Neural progenitor cell (in vitro differentiated cells): ENCODE measurements around the gene TCFL5. TPM values are rescaled to one million over a fixed set of nuclear protein-coding genes. Genes with fewer than 3 reads are reported as not detected.

ENCODE experiments used
- DNase-seq: peaks from one replicate; pipeline ENCODE4 v3.0.0-alpha.2; 2016; ENCODE audit warnings: low spot score
- H2AFZ ChIP-seq: fragments of 200-600 bp; sonication (generic); replicated peaks from 2 replicates; pipeline ENCODE4 v1.6.1; 2016; ENCODE audit warnings: antibody characterized with exemption
- H3F3A ChIP-seq: fragments of 200-600 bp; sonication (generic); 2 replicates; pipeline ENCODE4 v1.6.1; 2016; ENCODE audit warnings: antibody characterized with exemption, low read depth
- H3K27ac ChIP-seq: fragments of 200-600 bp; sonication (generic); 2 replicates; pipeline ENCODE4 v1.5.1; 2016; ENCODE audit warnings: mild to moderate bottlenecking
- H3K27me3 ChIP-seq: fragments of 200-600 bp; sonication (generic); 2 replicates; pipeline ENCODE4 v1.6.1; 2016; ENCODE audit warnings: mild to moderate bottlenecking, moderate library complexity
- H3K36me3 ChIP-seq: fragments of 200-600 bp; sonication (generic); 2 replicates; pipeline ENCODE4 v1.5.1; 2016
- H3K4me1 ChIP-seq: fragments of 200-600 bp; sonication (generic); 2 replicates; pipeline ENCODE4 v1.6.1; 2016; ENCODE audit warnings: mixed run types
- H3K4me2 ChIP-seq: fragments of 200-600 bp; sonication (generic); 2 replicates; pipeline ENCODE4 v1.6.1; 2016
- H3K4me3 ChIP-seq: fragments of 200-600 bp; sonication (generic); 2 replicates; pipeline ENCODE4 v1.5.1; 2016
- H3K79me2 ChIP-seq: fragments of 200-600 bp; sonication (generic); 2 replicates; pipeline ENCODE4 v1.6.1; 2016; ENCODE audit warnings: low read depth
- H3K9ac ChIP-seq: fragments of 200-600 bp; sonication (generic); 2 replicates; pipeline ENCODE4 v1.6.1; 2016
- H3K9me3 ChIP-seq: fragments of 200-600 bp; sonication (generic); 2 replicates; pipeline ENCODE4 v1.5.1; 2016; ENCODE audit warnings: low read depth
- H4K20me1 ChIP-seq: fragments of 200-600 bp; sonication (generic); 2 replicates; pipeline ENCODE4 v1.6.1; 2016; ENCODE audit warnings: low read depth
- H3K27ac Mint-ChIP-seq: 3 replicates; pipeline ENCODE4 v1.8.0; 2021; ENCODE audit warnings: mixed read lengths
- H3K27me3 Mint-ChIP-seq: 2 replicates; pipeline ENCODE4 v1.8.0; 2022; ENCODE audit warnings: low read depth, mild to moderate bottlenecking, inconsistent platforms, moderate library complexity, mixed read lengths; ENCODE audit not compliant: insufficient read depth
- H3K36me3 Mint-ChIP-seq: 3 replicates; pipeline ENCODE4 v1.8.0; 2021; ENCODE audit warnings: mixed read lengths
- H3K4me1 Mint-ChIP-seq: 3 replicates; pipeline ENCODE4 v1.8.0; 2021; ENCODE audit warnings: mixed read lengths
- H3K4me3 Mint-ChIP-seq: 3 replicates; pipeline ENCODE4 v1.8.0; 2021; ENCODE audit warnings: mild to moderate bottlenecking, moderate library complexity, mixed read lengths
- H3K9me3 Mint-ChIP-seq: 3 replicates; pipeline ENCODE4 v1.8.0; 2020; ENCODE audit warnings: mixed read lengths
- EZH2 ChIP-seq: fragments of 200-600 bp; sonication (generic); IDR thresholded peaks from 2 replicates; pipeline ENCODE4 v1.6.1; 2017; ENCODE audit warnings: antibody characterized with exemption, mild to moderate bottlenecking, moderate library complexity
- EZH2phosphoT487 ChIP-seq: fragments of 200-600 bp; sonication (generic); IDR thresholded peaks from 2 replicates; pipeline ENCODE4 v1.6.1; 2017; ENCODE audit warnings: antibody characterized with exemption
- total RNA-seq: library from RNA; depleted of rRNA; stranded (reverse); fragments of >200 nt; gene quantifications from 2 replicates; pipeline ENCODE4 v1.2.3, GENCODE V29; 2015; ENCODE audit warnings: low replicate concordance
- TF ChIP-seq, protein P1 (sequence below): fragments of 200-600 bp; sonication (generic); IDR thresholded peaks from 2 replicates; pipeline ENCODE4 v1.5.1; 2017; ENCODE audit warnings: antibody characterized with exemption, mild to moderate bottlenecking

Gene TCFL5
- total RNA-seq, 1 donor from 2014 or later = 36.3 TPM

DNA sequence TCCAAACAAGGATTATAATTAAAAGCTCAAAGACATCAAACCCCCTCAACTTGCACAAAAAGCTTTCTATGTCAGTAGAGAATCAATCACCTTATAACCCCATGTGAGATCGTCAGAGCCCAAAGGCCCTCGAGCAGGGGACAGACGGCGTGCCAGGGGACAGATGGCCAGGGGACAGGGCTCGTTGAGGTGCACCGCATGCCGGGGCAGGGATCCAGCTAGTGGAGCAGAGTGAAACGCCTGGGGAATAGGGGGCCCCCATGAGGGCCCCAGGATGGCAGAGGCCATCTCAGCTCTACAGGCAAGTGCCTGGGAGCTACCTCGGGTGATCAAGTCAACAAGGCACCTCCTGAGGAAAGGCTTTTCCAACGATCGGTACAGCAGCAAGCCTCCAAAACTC lies 36.0 kb upstream of the TCFL5 start:
- Histone ChIP-seq H3K9ac (no peak overlapping the region), H3K9me3 (no peaks in the 10 kb centered on the region), H3K4me3 (no peak overlapping the region), H3K79me2 (no peaks in the 10 kb centered on the region), H3F3A (peaks cover 38% of the 10 kb centered on the region), H2AFZ (no peak overlapping the region), H3K36me3 (no peaks in the 10 kb centered on the region), H3K4me1 (peaks cover 17% of the 10 kb centered on the region), H3K27ac (no peak overlapping the region), H4K20me1 (peaks cover 29% of the 10 kb centered on the region), H3K27me3 (no peaks in the 10 kb centered on the region), H3K4me2 (no peak overlapping the region)
- peaks cover 2% of the 10 kb centered on the region for H3K27me3 Mint-ChIP-seq
- no peak for DNase-seq
- H3K4me3 Mint-ChIP-seq = no peak overlapping the region
- TF ChIP-seq EZH2 (no peak), EZH2phosphoT487 (no peak)
- TF ChIP-seq, protein P1, sequence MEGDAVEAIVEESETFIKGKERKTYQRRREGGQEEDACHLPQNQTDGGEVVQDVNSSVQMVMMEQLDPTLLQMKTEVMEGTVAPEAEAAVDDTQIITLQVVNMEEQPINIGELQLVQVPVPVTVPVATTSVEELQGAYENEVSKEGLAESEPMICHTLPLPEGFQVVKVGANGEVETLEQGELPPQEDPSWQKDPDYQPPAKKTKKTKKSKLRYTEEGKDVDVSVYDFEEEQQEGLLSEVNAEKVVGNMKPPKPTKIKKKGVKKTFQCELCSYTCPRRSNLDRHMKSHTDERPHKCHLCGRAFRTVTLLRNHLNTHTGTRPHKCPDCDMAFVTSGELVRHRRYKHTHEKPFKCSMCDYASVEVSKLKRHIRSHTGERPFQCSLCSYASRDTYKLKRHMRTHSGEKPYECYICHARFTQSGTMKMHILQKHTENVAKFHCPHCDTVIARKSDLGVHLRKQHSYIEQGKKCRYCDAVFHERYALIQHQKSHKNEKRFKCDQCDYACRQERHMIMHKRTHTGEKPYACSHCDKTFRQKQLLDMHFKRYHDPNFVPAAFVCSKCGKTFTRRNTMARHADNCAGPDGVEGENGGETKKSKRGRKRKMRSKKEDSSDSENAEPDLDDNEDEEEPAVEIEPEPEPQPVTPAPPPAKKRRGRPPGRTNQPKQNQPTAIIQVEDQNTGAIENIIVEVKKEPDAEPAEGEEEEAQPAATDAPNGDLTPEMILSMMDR = no peak
- no peaks in the 10 kb centered on the region for H3K9me3 Mint-ChIP-seq
- peaks cover 23% of the 10 kb centered on the region for H3K4me1 Mint-ChIP-seq
- no peak overlapping the region for H3K27ac Mint-ChIP-seq
- peaks cover 4% of the 10 kb centered on the region for H3K36me3 Mint-ChIP-seq

DNA sequence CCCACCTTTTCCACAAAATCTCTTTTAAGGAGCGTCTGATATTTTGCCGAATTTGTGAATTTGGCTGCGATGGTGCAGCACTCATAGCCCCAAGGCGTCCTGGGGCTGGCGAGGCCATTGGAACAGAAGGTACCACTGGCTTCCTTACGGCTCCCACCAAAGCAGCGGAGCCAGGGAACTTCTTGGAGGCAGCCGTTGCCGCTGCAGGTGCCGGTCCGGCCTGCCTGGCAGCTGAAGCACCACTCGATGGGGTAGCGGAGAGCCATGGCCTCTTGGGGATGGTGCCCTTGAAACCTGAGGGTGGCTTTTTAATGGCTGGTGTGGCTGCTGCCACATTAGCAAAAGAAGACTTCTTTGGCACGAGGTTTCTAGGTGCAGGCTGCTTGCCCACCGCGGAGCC lies 34.9 kb upstream of the TCFL5 start:
- H4K20me1 ChIP-seq = peaks cover 26% of the 10 kb centered on the region
- Mint-ChIP-seq H3K4me1 (peaks cover 23% of the 10 kb centered on the region), H3K9me3 (no peaks in the 10 kb centered on the region), H3K27me3 (no peaks in the 10 kb centered on the region), H3K36me3 (peaks cover 7% of the 10 kb centered on the region), H3K4me3 (no peak overlapping the region), H3K27ac (no peak overlapping the region)
- H3K27ac ChIP-seq = no peak overlapping the region
- no peak overlapping the region for H3K4me2 ChIP-seq
- DNase-seq = no peak
- H3K36me3 ChIP-seq = no peaks in the 10 kb centered on the region
- no peak overlapping the region for H3K4me3 ChIP-seq
- no peaks in the 10 kb centered on the region for H3K9me3 ChIP-seq
- H2AFZ ChIP-seq = no peak overlapping the region
- peaks cover 17% of the 10 kb centered on the region for H3K4me1 ChIP-seq
- H3K9ac ChIP-seq = no peak overlapping the region
- TF ChIP-seq, protein P1 = no peak
- TF ChIP-seq EZH2phosphoT487 = no peak
- no peaks in the 10 kb centered on the region for H3K27me3 ChIP-seq
- peaks cover 26% of the 10 kb centered on the region for H3F3A ChIP-seq
- no peaks in the 10 kb centered on the region for H3K79me2 ChIP-seq

DNA sequence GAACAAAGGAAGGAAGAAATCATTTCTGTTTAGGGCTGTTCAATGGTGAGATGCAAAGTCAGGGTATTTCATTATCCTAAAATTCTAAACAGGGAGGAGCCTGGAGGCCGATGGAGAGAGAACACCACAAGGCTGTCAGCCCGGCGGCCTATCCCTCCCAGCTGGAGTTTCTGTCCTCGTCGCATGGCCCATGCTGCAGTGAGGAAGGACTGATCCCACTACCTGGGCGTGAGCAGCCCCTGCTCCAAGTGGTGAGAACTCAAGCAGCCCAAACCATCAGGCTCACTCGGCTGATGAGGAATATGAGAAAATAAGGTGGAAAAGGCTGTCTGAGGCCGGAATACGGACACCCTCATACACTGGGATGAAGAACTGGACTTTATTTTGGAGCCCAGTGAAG lies 33.9 kb upstream of the TCFL5 start:
- H3K36me3 ChIP-seq = no peaks in the 10 kb centered on the region
- no peak overlapping the region for H3K4me2 ChIP-seq
- Mint-ChIP-seq H3K27ac (no peak overlapping the region), H3K36me3 (peaks cover 15% of the 10 kb centered on the region), H3K9me3 (no peaks in the 10 kb centered on the region), H3K27me3 (no peaks in the 10 kb centered on the region), H3K4me1 (peaks cover 20% of the 10 kb centered on the region), H3K4me3 (no peak overlapping the region)
- H3K4me3 ChIP-seq = no peak overlapping the region
- no peak overlapping the region for H3K9ac ChIP-seq
- no peak for DNase-seq
- no peaks in the 10 kb centered on the region for H3K27me3 ChIP-seq
- H3K27ac ChIP-seq = no peak overlapping the region
- H3K79me2 ChIP-seq = no peaks in the 10 kb centered on the region
- H4K20me1 ChIP-seq = peaks cover 17% of the 10 kb centered on the region
- no peaks in the 10 kb centered on the region for H3K9me3 ChIP-seq
- H3F3A ChIP-seq = peaks cover 17% of the 10 kb centered on the region
- H2AFZ ChIP-seq = no peak overlapping the region
- H3K4me1 ChIP-seq = peaks cover 17% of the 10 kb centered on the region
- no peak for TF ChIP-seq EZH2phosphoT487
- TF ChIP-seq, protein P1 = no peak
- no peak for TF ChIP-seq EZH2

DNA sequence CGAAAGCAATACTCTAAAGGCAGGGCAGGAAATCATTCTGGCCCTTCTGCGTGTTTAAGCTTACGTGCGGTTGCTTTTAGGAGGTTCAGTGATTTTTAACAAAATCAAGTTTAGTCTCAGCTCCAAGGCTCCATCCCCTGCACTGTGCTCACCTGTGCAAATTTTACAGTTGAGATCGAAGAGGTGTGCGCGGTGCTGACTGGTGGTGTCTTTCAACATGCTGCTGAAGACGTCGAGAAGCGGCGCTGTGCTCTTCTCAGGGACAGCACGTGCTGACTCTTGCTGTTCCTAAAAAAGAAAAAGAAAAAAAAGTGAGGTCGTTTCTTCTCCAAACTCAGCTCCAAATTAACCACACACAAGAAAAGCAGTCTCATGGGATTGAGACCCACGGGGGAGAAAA lies 32.6 kb upstream of the TCFL5 start:
- Mint-ChIP-seq H3K36me3 (peaks cover 19% of the 10 kb centered on the region), H3K9me3 (no peaks in the 10 kb centered on the region), H3K4me3 (no peak overlapping the region), H3K4me1 (peaks cover 11% of the 10 kb centered on the region), H3K27me3 (no peaks in the 10 kb centered on the region), H3K27ac (no peak overlapping the region)
- no peaks in the 10 kb centered on the region for H3K9me3 ChIP-seq
- H2AFZ ChIP-seq = no peak overlapping the region
- no peaks in the 10 kb centered on the region for H3K79me2 ChIP-seq
- H3K4me1 ChIP-seq = peaks cover 8% of the 10 kb centered on the region
- no peaks in the 10 kb centered on the region for H3K27me3 ChIP-seq
- TF ChIP-seq, protein P1 = no peak
- TF ChIP-seq EZH2 = no peak
- TF ChIP-seq EZH2phosphoT487 = no peak
- H3K36me3 ChIP-seq = no peaks in the 10 kb centered on the region
- no peak overlapping the region for H3K4me2 ChIP-seq
- H4K20me1 ChIP-seq = peaks cover 6% of the 10 kb centered on the region
- no peak overlapping the region for H3K9ac ChIP-seq
- no peak overlapping the region for H3K27ac ChIP-seq
- H3K4me3 ChIP-seq = no peak overlapping the region
- DNase-seq = no peak
- H3F3A ChIP-seq = peaks cover 10% of the 10 kb centered on the region
